ENCODE data around the gene POU2F1.

DNA sequence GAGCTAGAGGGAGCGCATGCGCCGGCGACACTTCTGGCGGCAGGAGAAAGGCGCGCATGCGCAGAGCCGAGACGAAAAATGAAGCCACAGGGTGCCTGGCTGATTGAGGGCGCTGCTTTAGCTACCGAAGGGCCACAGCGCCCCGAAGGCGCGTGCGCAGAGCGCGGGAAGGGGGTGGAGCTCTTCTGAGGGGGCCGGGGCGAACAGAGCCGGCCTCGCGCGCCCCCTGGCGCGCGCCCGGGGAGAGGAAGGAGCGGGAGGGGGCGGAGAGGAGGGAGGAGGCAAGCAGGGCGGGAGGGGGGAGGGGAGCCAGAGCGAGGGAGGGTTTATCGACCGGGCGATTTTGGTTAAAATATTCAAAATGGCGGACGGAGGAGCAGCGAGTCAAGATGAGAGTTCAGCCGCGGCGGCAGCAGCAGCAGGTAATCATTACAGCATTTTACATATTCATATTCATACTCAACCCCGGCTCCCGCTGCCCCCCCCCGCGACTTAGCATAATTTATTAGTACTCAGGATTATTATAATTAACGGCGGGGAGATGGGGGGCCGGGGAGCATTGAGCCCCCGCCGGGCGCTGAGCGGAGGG is at the start of gene POU2F1:
- TF ChIP-seq, protein P1, sequence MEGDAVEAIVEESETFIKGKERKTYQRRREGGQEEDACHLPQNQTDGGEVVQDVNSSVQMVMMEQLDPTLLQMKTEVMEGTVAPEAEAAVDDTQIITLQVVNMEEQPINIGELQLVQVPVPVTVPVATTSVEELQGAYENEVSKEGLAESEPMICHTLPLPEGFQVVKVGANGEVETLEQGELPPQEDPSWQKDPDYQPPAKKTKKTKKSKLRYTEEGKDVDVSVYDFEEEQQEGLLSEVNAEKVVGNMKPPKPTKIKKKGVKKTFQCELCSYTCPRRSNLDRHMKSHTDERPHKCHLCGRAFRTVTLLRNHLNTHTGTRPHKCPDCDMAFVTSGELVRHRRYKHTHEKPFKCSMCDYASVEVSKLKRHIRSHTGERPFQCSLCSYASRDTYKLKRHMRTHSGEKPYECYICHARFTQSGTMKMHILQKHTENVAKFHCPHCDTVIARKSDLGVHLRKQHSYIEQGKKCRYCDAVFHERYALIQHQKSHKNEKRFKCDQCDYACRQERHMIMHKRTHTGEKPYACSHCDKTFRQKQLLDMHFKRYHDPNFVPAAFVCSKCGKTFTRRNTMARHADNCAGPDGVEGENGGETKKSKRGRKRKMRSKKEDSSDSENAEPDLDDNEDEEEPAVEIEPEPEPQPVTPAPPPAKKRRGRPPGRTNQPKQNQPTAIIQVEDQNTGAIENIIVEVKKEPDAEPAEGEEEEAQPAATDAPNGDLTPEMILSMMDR (IDR thresholded peaks at IDR 0.05) = peak in 2 of 3 donors; percentile 36 to 62
- TF ChIP-seq POLR2A (IDR thresholded peaks at IDR 0.05) (peak; percentile 49), POLR2AphosphoS5 (IDR thresholded peaks at IDR 0.05) (peak in 2 of 3 donors; percentile 15 to 49)
